HEK293 (cell line): ENCODE data around the gene NABP1.

Experiments used
- CTCF ChIP-seq: fragments of 450-650 bp; formaldehyde crosslinking; IDR thresholded peaks from 2 replicates; pipeline ENCODE4 v1.5.1; 2016; ENCODE audit warnings: missing biosample characterization, missing genetic modification characterization
- EGR2 ChIP-seq: fragments of 450-650 bp; formaldehyde crosslinking; IDR thresholded peaks from 2 replicates; pipeline ENCODE4 v1.5.1; 2016; ENCODE audit warnings: low read depth, missing biosample characterization, missing genetic modification characterization
- GLI4 ChIP-seq: fragments of 450-650 bp; formaldehyde crosslinking; IDR thresholded peaks from 2 replicates; pipeline ENCODE4 v1.5.1; 2016; ENCODE audit warnings: missing biosample characterization, missing genetic modification characterization
- KLF7 ChIP-seq: fragments of 450-650 bp; formaldehyde crosslinking; IDR thresholded peaks from 2 replicates; pipeline ENCODE4 v1.5.1; 2016; ENCODE audit warnings: missing biosample characterization, missing genetic modification characterization, borderline replicate concordance
- RBAK ChIP-seq: fragments of 450-650 bp; formaldehyde crosslinking; IDR thresholded peaks from 2 replicates; pipeline ENCODE4 v1.5.1; 2016; ENCODE audit warnings: missing biosample characterization, missing genetic modification characterization
- SALL2 ChIP-seq: fragments of 450-650 bp; formaldehyde crosslinking; IDR thresholded peaks from 2 replicates; pipeline ENCODE4 v1.5.0; 2017; ENCODE audit warnings: missing biosample characterization, mild to moderate bottlenecking, missing genetic modification characterization, borderline replicate concordance
- TRIM28 ChIP-seq: IDR thresholded peaks from 2 replicates; pipeline ENCODE4 v1.6.1; 2011; ENCODE audit warnings: low read length, control low read depth, borderline replicate concordance
- WT1 ChIP-seq: fragments of 450-650 bp; formaldehyde crosslinking; IDR thresholded peaks from 2 replicates; pipeline ENCODE4 v1.5.1; 2016; ENCODE audit warnings: missing biosample characterization, missing genetic modification characterization
- YY1 ChIP-seq: fragments of 450-650 bp; formaldehyde crosslinking; IDR thresholded peaks from 2 replicates; pipeline ENCODE4 v1.5.1; 2018; ENCODE audit warnings: missing biosample characterization, missing genetic modification characterization
- ZBTB44 ChIP-seq: fragments of 450-650 bp; IDR thresholded peaks from 2 replicates; pipeline ENCODE4 v1.5.1; 2018; ENCODE audit warnings: missing biosample characterization, mild to moderate bottlenecking, missing genetic modification characterization
- ZNF132 ChIP-seq: fragments of 450-650 bp; formaldehyde crosslinking; IDR thresholded peaks from 2 replicates; pipeline ENCODE4 v1.5.1; 2017; ENCODE audit warnings: missing biosample characterization, missing genetic modification characterization, borderline replicate concordance
- ZNF133 ChIP-seq: fragments of 450-650 bp; formaldehyde crosslinking; IDR thresholded peaks from 2 replicates; pipeline ENCODE4 v1.5.1; 2016; ENCODE audit warnings: missing biosample characterization, missing genetic modification characterization
- ZNF292 ChIP-seq: fragments of 450-650 bp; formaldehyde crosslinking; IDR thresholded peaks from 2 replicates; pipeline ENCODE4 v1.5.1; 2016; ENCODE audit warnings: low read depth, missing biosample characterization, missing genetic modification characterization, borderline replicate concordance
- ZNF311 ChIP-seq: fragments of 450-650 bp; formaldehyde crosslinking; IDR thresholded peaks from 2 replicates; pipeline ENCODE4 v1.5.1; 2017; ENCODE audit warnings: missing biosample characterization, missing genetic modification characterization, borderline replicate concordance
- ZNF398 ChIP-seq: fragments of 450-650 bp; formaldehyde crosslinking; IDR thresholded peaks from 2 replicates; pipeline ENCODE4 v1.5.1; 2017; ENCODE audit warnings: missing biosample characterization, missing genetic modification characterization
- ZNF416 ChIP-seq: fragments of 450-650 bp; formaldehyde crosslinking; IDR thresholded peaks from 2 replicates; pipeline ENCODE4 v1.5.1; 2016; ENCODE audit warnings: missing biosample characterization, missing genetic modification characterization
- ZNF423 ChIP-seq: fragments of 450-650 bp; formaldehyde crosslinking; IDR thresholded peaks from 2 replicates; pipeline ENCODE4 v1.5.1; 2016; ENCODE audit warnings: missing biosample characterization, missing genetic modification characterization
- ZNF433 ChIP-seq: fragments of 450-650 bp; formaldehyde crosslinking; IDR thresholded peaks from 2 replicates; pipeline ENCODE4 v1.5.1; 2016; ENCODE audit warnings: missing biosample characterization, missing genetic modification characterization, low read depth
- ZNF510 ChIP-seq: fragments of 450-650 bp; formaldehyde crosslinking; IDR thresholded peaks from 2 replicates; pipeline ENCODE4 v1.5.1; 2018; ENCODE audit warnings: mild to moderate bottlenecking, missing genetic modification characterization, missing biosample characterization; ENCODE audit not compliant: insufficient replicate concordance
- ZNF529 ChIP-seq: fragments of 450-650 bp; formaldehyde crosslinking; IDR thresholded peaks from 2 replicates; pipeline ENCODE4 v1.5.1; 2017; ENCODE audit warnings: missing genetic modification characterization, missing biosample characterization; ENCODE audit not compliant: insufficient replicate concordance
- ZNF544 ChIP-seq: fragments of 450-650 bp; formaldehyde crosslinking; IDR thresholded peaks from 2 replicates; pipeline ENCODE4 v1.5.0; 2017; ENCODE audit warnings: missing biosample characterization, missing genetic modification characterization
- ZNF548 ChIP-seq: fragments of 450-650 bp; formaldehyde crosslinking; IDR thresholded peaks from 2 replicates; pipeline ENCODE4 v1.5.1; 2016; ENCODE audit warnings: missing biosample characterization, missing genetic modification characterization
- ZNF600 ChIP-seq: fragments of 450-650 bp; formaldehyde crosslinking; IDR thresholded peaks from 2 replicates; pipeline ENCODE4 v1.5.1; 2016; ENCODE audit warnings: missing biosample characterization, missing genetic modification characterization
- ZNF707 ChIP-seq: fragments of 450-650 bp; formaldehyde crosslinking; IDR thresholded peaks from 2 replicates; pipeline ENCODE4 v1.5.1; 2016; ENCODE audit warnings: missing biosample characterization, missing genetic modification characterization
- ZNF785 ChIP-seq: fragments of 450-650 bp; formaldehyde crosslinking; IDR thresholded peaks from 2 replicates; pipeline ENCODE4 v1.5.1; 2016; ENCODE audit warnings: missing biosample characterization, missing genetic modification characterization
- ZNF791 ChIP-seq: fragments of 450-650 bp; formaldehyde crosslinking; IDR thresholded peaks from 2 replicates; pipeline ENCODE4 v1.5.1; 2016; ENCODE audit warnings: missing biosample characterization, missing genetic modification characterization
- ZNF792 ChIP-seq: fragments of 450-650 bp; formaldehyde crosslinking; IDR thresholded peaks from 2 replicates; pipeline ENCODE4 v1.5.1; 2016; ENCODE audit warnings: missing biosample characterization, missing genetic modification characterization
- ZXDB ChIP-seq: fragments of 450-650 bp; formaldehyde crosslinking; IDR thresholded peaks from 2 replicates; pipeline ENCODE4 v1.5.1; 2016; ENCODE audit warnings: missing biosample characterization, missing genetic modification characterization
- TF ChIP-seq, protein P1 (sequence below): fragments of 450-650 bp; formaldehyde crosslinking; IDR thresholded peaks from 2 replicates; pipeline ENCODE4 v1.5.1; 2016; ENCODE audit warnings: missing biosample characterization, missing genetic modification characterization
- TF ChIP-seq, protein P2 (sequence below): fragments of 450-650 bp; formaldehyde crosslinking; IDR thresholded peaks from 2 replicates; pipeline ENCODE4 v1.5.1; 2016; ENCODE audit warnings: missing biosample characterization, missing genetic modification characterization, borderline replicate concordance

NABP1 gene

DNA sequence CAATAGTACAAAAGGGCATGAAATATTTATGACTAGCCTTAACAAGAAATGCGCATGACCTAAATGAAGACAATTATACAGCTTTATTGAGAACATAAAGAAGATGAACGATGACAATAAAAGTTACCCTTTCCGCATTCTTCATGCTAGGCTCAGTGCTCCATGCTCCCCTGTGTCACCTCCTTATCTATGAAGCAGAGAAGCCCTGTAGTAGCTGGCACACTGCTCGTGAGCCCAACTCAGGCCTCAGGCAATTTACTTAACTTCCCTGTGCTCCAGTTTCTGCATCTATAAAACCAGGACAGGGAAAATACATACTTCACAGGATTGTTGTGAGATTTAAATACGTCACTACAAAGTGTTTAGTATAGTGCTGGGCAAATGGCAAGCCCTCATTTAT lies 34.5 kb upstream of the NABP1 start (continued):
- TF ChIP-seq ZNF423 (tag by site-specific recombination) (no peak), ZNF529 (tag by site-specific recombination) (no peak), RBAK (no peak), ZNF548 (no peak), ZNF707 (tag by site-specific recombination) (no peak), WT1 (tag by site-specific recombination) (peak; percentile 80), ZNF132 (no peak), SALL2 (no peak), GLI4 (tag by site-specific recombination) (no peak), ZNF791 (tag by site-specific recombination) (no peak), YY1 (no peak), ZNF785 (tag by site-specific recombination) (no peak), ZNF311 (no peak), CTCF (tag by site-specific recombination) (no peak), ZNF133 (tag by site-specific recombination) (no peak), ZNF792 (tag by site-specific recombination) (no peak), ZNF544 (tag by site-specific recombination) (no peak), ZNF398 (tag by site-specific recombination) (no peak), ZXDB (tag by site-specific recombination) (peak; percentile 53; the same call in 1 of the 2 replicates), EGR2 (no peak), ZNF600 (no peak), ZNF292 (no peak), ZNF433 (tag by site-specific recombination) (no peak), TRIM28 (peak; percentile 26; the same call in 1 of the 2 replicates), KLF7 (tag by site-specific recombination) (no peak), ZBTB44 (tag by site-specific recombination) (peak; percentile 16; the same call in 1 of the 2 replicates), ZNF416 (tag by site-specific recombination) (no peak), ZNF510 (tag by site-specific recombination) (no peak)
- TF ChIP-seq, protein P1, sequence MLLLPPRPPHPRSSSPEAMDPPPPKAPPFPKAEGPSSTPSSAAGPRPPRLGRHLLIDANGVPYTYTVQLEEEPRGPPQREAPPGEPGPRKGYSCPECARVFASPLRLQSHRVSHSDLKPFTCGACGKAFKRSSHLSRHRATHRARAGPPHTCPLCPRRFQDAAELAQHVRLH (tag by site-specific recombination), result no peak
- TF ChIP-seq, protein P2, sequence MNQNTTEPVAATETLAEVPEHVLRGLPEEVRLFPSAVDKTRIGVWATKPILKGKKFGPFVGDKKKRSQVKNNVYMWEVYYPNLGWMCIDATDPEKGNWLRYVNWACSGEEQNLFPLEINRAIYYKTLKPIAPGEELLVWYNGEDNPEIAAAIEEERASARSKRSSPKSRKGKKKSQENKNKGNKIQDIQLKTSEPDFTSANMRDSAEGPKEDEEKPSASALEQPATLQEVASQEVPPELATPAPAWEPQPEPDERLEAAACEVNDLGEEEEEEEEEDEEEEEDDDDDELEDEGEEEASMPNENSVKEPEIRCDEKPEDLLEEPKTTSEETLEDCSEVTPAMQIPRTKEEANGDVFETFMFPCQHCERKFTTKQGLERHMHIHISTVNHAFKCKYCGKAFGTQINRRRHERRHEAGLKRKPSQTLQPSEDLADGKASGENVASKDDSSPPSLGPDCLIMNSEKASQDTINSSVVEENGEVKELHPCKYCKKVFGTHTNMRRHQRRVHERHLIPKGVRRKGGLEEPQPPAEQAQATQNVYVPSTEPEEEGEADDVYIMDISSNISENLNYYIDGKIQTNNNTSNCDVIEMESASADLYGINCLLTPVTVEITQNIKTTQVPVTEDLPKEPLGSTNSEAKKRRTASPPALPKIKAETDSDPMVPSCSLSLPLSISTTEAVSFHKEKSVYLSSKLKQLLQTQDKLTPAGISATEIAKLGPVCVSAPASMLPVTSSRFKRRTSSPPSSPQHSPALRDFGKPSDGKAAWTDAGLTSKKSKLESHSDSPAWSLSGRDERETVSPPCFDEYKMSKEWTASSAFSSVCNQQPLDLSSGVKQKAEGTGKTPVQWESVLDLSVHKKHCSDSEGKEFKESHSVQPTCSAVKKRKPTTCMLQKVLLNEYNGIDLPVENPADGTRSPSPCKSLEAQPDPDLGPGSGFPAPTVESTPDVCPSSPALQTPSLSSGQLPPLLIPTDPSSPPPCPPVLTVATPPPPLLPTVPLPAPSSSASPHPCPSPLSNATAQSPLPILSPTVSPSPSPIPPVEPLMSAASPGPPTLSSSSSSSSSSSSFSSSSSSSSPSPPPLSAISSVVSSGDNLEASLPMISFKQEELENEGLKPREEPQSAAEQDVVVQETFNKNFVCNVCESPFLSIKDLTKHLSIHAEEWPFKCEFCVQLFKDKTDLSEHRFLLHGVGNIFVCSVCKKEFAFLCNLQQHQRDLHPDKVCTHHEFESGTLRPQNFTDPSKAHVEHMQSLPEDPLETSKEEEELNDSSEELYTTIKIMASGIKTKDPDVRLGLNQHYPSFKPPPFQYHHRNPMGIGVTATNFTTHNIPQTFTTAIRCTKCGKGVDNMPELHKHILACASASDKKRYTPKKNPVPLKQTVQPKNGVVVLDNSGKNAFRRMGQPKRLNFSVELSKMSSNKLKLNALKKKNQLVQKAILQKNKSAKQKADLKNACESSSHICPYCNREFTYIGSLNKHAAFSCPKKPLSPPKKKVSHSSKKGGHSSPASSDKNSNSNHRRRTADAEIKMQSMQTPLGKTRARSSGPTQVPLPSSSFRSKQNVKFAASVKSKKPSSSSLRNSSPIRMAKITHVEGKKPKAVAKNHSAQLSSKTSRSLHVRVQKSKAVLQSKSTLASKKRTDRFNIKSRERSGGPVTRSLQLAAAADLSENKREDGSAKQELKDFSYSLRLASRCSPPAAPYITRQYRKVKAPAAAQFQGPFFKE (tag by site-specific recombination), result no peak
